GM19193 (cell line): ENCODE results near the gene FRK.

Experiments used
- POLR2A ChIP-seq: IDR thresholded peaks from 4 replicates; pipeline ENCODE4 v1.6.1; 2011; ENCODE audit not compliant: insufficient read depth, insufficient read length; ENCODE audit errors: extremely low read depth

Gene FRK

GRCh38 chr6:116060572-116061283 lies at the start of gene FRK:
Gene FRK (minus strand): TSS chr6:116060891. CDS start chr6:116060311, 580 bp downstream.
- peak; percentile 34 for TF ChIP-seq POLR2A

GRCh38 chr6:116108836-116109235 lies 48.1 kb upstream of the FRK start:
- TF ChIP-seq POLR2A, result no peak

GRCh38 chr6:116106146-116106545 lies 45.5 kb upstream of the FRK start:
- TF ChIP-seq POLR2A, result no peak

GRCh38 chr6:116105247-116105646 lies 44.6 kb upstream of the FRK start:
- no peak for TF ChIP-seq POLR2A

- no peak for TF ChIP-seq POLR2A
Observed at GRCh38 chr6:116104636-116105035, 43.9 kb upstream of the FRK start.

GRCh38 chr6:116102873-116103272 lies 42.2 kb upstream of the FRK start:
- no peak for TF ChIP-seq POLR2A

- TF ChIP-seq POLR2A, result no peak
Observed at GRCh38 chr6:116101790-116102189, 41.1 kb upstream of the FRK start.

- no peak for TF ChIP-seq POLR2A
Observed at GRCh38 chr6:116101302-116101718, 40.6 kb upstream of the FRK start.

GRCh38 chr6:116100419-116101301 lies 40.0 kb upstream of the FRK start, which contains the start of gene NT5DC1:
Gene NT5DC1 (plus strand): TSS chr6:116100853. CDS start chr6:116100931, 78 bp downstream.
- TF ChIP-seq POLR2A, result peak; percentile 93

- no peak for TF ChIP-seq POLR2A
Observed at GRCh38 chr6:116099036-116099435, 38.3 kb upstream of the FRK start.

GRCh38 chr6:116096979-116097816 lies 36.5 kb upstream of the FRK start:
- TF ChIP-seq POLR2A, result no peak

- no peak for TF ChIP-seq POLR2A
Observed at GRCh38 chr6:116094041-116094440, 33.4 kb upstream of the FRK start.

GRCh38 chr6:116090251-116090650 lies 29.6 kb upstream of the FRK start:
- no peak for TF ChIP-seq POLR2A

GRCh38 chr6:116088946-116089345 lies 28.3 kb upstream of the FRK start:
- TF ChIP-seq POLR2A, result no peak

- TF ChIP-seq POLR2A, result peak; percentile 57
Observed at GRCh38 chr6:116087437-116088027, 26.8 kb upstream of the FRK start.

GRCh38 chr6:116084284-116084683 lies 23.6 kb upstream of the FRK start:
- TF ChIP-seq POLR2A, result no peak
